GM10266 (cell line): ENCODE results near the gene PRDM12.
A peak's percentile ranks its signal among the peaks of the same experiment; 100 is the strongest.
"Not testable (repeated sequence)": the region's sequence is repeated elsewhere in the genome, so short reads cannot be mapped to it uniquely, and the experiment has no call there.

Experiments
- DNase-seq: peaks from one replicate; pipeline ENCODE4 v3.0.0; 2012; ENCODE audit errors: extremely low spot score
- CTCF ChIP-seq: IDR thresholded peaks from 2 replicates; pipeline ENCODE4 v1.5.1; 2012; ENCODE audit warnings: mild to moderate bottlenecking, low read depth; ENCODE audit not compliant: control insufficient read depth, insufficient read depth; ENCODE audit errors: missing control alignments

PRDM12 gene

GRCh38 chr9:130682421-130683121 lies 18.2 kb downstream of the PRDM12 start:
- TF ChIP-seq CTCF, result peak; percentile 87
- peak; percentile 81 for DNase-seq

- no peak for TF ChIP-seq CTCF
- DNase-seq, result no peak
Observed at GRCh38 chr9:130685104-130685503, 20.7 kb downstream of the PRDM12 start.

- not testable (repeated sequence) for DNase-seq
Observed at GRCh38 chr9:130685945-130686344, 21.6 kb downstream of the PRDM12 start.

GRCh38 chr9:130687615-130688014 lies 23.2 kb downstream of the PRDM12 start:
- no peak for TF ChIP-seq CTCF
- no peak for DNase-seq

- DNase-seq, result no peak
- TF ChIP-seq CTCF, result no peak
Observed at GRCh38 chr9:130688072-130688471, 23.7 kb downstream of the PRDM12 start.

GRCh38 chr9:130689572-130689936 lies 25.2 kb downstream of the PRDM12 start:
- DNase-seq, result no peak

GRCh38 chr9:130689937-130690700 lies 25.7 kb downstream of the PRDM12 start:
- no peak for TF ChIP-seq CTCF
- no peak for DNase-seq

More at GRCh38 chr9:130689572-130689936, 25.2 kb downstream of the PRDM12 start:
- no peak for TF ChIP-seq CTCF
